Liver (tissue), 9 donors: ENCODE measurements around the gene TRPM6. TPM values are rescaled to one million over a fixed set of nuclear protein-coding genes. Genes with fewer than 3 reads are reported as not detected.

Experiments
- DNase-seq: peaks from one replicate; pipeline ENCODE4 v3.0.0-alpha.2; 2017; ENCODE audit warnings: low spot score
- H3K27ac ChIP-seq, 2 donors: one replicate each; pipeline ENCODE4 v1.7.0; 2013; ENCODE audit warnings: inconsistent platforms in 2 of 2, low read length in 2 of 2, control low read depth in 1 of 2, low read depth in 1 of 2, mild to moderate bottlenecking in 1 of 2
- H3K27me3 ChIP-seq, 4 donors: one replicate each; pipeline versions ENCODE4 v1.6.1 to v1.7.0; 2013; ENCODE audit warnings: low read length in 3 of 4, inconsistent platforms in 1 of 4, mild to moderate bottlenecking in 1 of 4, moderate library complexity in 1 of 4; ENCODE audit not compliant: control insufficient read depth in 4 of 4, insufficient read depth in 4 of 4
- H3K36me3 ChIP-seq, 4 donors: one replicate each; pipeline versions ENCODE4 v1.6.1 to v1.7.0; 2013; ENCODE audit warnings: low read length in 3 of 4, mild to moderate bottlenecking in 3 of 4, low read depth in 1 of 4, moderate library complexity in 1 of 4; ENCODE audit not compliant: control insufficient read depth in 4 of 4, insufficient read depth in 3 of 4
- H3K4me1 ChIP-seq, 4 donors: one replicate each; pipeline versions ENCODE4 v1.6.1 to v1.7.0; 2013; ENCODE audit warnings: low read length in 3 of 4, mild to moderate bottlenecking in 3 of 4, moderate library complexity in 1 of 4; ENCODE audit not compliant: control insufficient read depth in 4 of 4, insufficient read depth in 4 of 4
- H3K4me3 ChIP-seq, 3 donors: one replicate each; pipeline versions ENCODE4 v1.6.1 to v1.7.0; 2013; ENCODE audit warnings: low read length in 3 of 3, control low read depth in 1 of 3, low read depth in 1 of 3, mild to moderate bottlenecking in 1 of 3
- H3K9ac ChIP-seq, 2 donors: one replicate each; pipeline ENCODE4 v1.7.0; 2013; ENCODE audit warnings: low read length in 2 of 2, mild to moderate bottlenecking in 2 of 2, moderate library complexity in 2 of 2, control low read depth in 1 of 2, low read depth in 1 of 2
- H3K9me3 ChIP-seq, 4 donors: one replicate each; pipeline versions ENCODE4 v1.6.1 to v1.7.0; 2013; ENCODE audit warnings: low read length in 3 of 4; ENCODE audit not compliant: control insufficient read depth in 4 of 4
- EGR1 ChIP-seq, 2 donors: IDR thresholded peaks; 2 replicates each; pipeline ENCODE4 v1.6.1; 2016 to 2018; ENCODE audit warnings: antibody characterized with exemption in 2 of 2, low read depth in 2 of 2
- FOXA1 ChIP-seq: IDR thresholded peaks from 2 replicates; pipeline ENCODE4 v1.6.1; 2016; ENCODE audit warnings: antibody characterized with exemption
- FOXA2 ChIP-seq: IDR thresholded peaks from 2 replicates; pipeline ENCODE4 v1.6.1; 2016; ENCODE audit warnings: antibody characterized with exemption
- HNF4G ChIP-seq: IDR thresholded peaks from 2 replicates; pipeline ENCODE4 v1.6.1; 2016; ENCODE audit warnings: antibody characterized with exemption
- NR2F2 ChIP-seq: IDR thresholded peaks from 2 replicates; pipeline ENCODE4 v1.6.1; 2016; ENCODE audit warnings: antibody characterized with exemption
- RXRA ChIP-seq, 2 donors: IDR thresholded peaks; 2 replicates each; pipeline ENCODE4 v1.6.1; 2017 to 2018; ENCODE audit warnings: antibody characterized with exemption in 2 of 2, mild to moderate bottlenecking in 1 of 2
- TAF1 ChIP-seq: conservative IDR thresholded peaks from 2 replicates; pipeline ENCODE4 v1.6.1; 2016; ENCODE audit warnings: antibody characterized with exemption, mild to moderate bottlenecking
- YY1 ChIP-seq: IDR thresholded peaks from 2 replicates; pipeline ENCODE4 v1.6.1; 2016; ENCODE audit warnings: antibody characterized with exemption, mild to moderate bottlenecking
- WGBS: extraction: QIAGEN DNeasy Blood & Tissue Kit; methylation state at CpG from one replicate; pipeline ENCODE4 v1.1.7; 2013; 5-methylcytosine and 5-hydroxymethylcytosine counted together
- polyA plus RNA-seq, 2 donors: library from polyadenylated mRNA; stranded (reverse) in 1 of 2; unstranded in 1 of 2; fragments of 200-250 nt in 1 of 2; fragments of >200 nt in 1 of 2; fragmentation: Nextera tagmentation in 1 of 2; extraction: Ambion mirVana in 1 of 2; gene quantifications; one replicate each; pipeline versions ENCODE4 v1.2.1 to v1.2.3, GENCODE V29; 2013 to 2015
- total RNA-seq, 2 donors: library from RNA; depleted of rRNA; stranded (reverse); fragments of >200 nt; gene quantifications; one replicate each; pipeline ENCODE4 v1.2.3, GENCODE V29; 2014
- TF ChIP-seq, protein P1 (sequence below): IDR thresholded peaks from 2 replicates; pipeline ENCODE4 v1.6.1; 2016; ENCODE audit warnings: antibody characterized with exemption, mild to moderate bottlenecking
- TF ChIP-seq, protein P2 (sequence below): IDR thresholded peaks from 2 replicates; pipeline ENCODE4 v1.6.1; 2016; ENCODE audit warnings: antibody characterized with exemption
- TF ChIP-seq, protein P3 (sequence below): IDR thresholded peaks from 2 replicates; pipeline ENCODE4 v1.6.1; 2016; ENCODE audit warnings: antibody characterized with exemption
- TF ChIP-seq, protein P4 (sequence below): fragments of 150-350 bp; IDR thresholded peaks from 2 replicates; pipeline ENCODE4 v1.5.1; 2017; ENCODE audit warnings: improper control_type of control experiment, low read depth, low read length; ENCODE audit not compliant: missing input control
- TF ChIP-seq, protein P5 (sequence below): IDR thresholded peaks from 2 replicates; pipeline ENCODE4 v1.6.1; 2016; ENCODE audit warnings: antibody characterized with exemption
- donor health status: healthy.
- donor health status: healthy.
- donor health status: healthy.
- donor health status: healthy.
- donor health status: healthy.

The TRPM6 gene
- total and polyA plus RNA-seq, 4 donors: 0.05 to 0.67 (median 0.10) TPM

DNA sequence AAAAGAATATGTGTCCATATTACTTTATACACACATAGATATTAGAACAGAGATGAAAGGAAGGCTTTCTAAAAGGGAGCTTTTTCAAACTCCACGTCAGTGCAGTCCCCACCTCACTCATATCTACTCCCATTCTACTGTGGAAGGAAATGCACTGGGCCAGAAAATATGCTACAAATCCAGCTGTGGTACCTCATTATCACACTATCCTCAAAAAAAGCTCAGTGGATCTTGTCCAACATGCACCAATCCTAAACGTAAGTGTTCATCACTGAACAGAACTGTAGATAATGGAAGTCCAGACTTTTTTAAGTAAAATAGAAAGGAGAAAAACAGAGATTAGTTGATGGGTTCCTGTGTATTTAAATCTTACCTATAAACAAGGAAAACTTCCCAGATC lies 27.9 kb downstream of the TRPM6 start:
- Histone ChIP-seq H3K4me3 (no peak overlapping the region), H3K27me3 (no peaks in the 10 kb centered on the region), H3K27ac (no peak overlapping the region), H3K9me3 (no peaks in the 10 kb centered on the region), H3K36me3 (no peaks in the 10 kb centered on the region), H3K4me1 (no peaks in the 10 kb centered on the region), H3K9ac (no peak overlapping the region)
- TF ChIP-seq, protein P1, sequence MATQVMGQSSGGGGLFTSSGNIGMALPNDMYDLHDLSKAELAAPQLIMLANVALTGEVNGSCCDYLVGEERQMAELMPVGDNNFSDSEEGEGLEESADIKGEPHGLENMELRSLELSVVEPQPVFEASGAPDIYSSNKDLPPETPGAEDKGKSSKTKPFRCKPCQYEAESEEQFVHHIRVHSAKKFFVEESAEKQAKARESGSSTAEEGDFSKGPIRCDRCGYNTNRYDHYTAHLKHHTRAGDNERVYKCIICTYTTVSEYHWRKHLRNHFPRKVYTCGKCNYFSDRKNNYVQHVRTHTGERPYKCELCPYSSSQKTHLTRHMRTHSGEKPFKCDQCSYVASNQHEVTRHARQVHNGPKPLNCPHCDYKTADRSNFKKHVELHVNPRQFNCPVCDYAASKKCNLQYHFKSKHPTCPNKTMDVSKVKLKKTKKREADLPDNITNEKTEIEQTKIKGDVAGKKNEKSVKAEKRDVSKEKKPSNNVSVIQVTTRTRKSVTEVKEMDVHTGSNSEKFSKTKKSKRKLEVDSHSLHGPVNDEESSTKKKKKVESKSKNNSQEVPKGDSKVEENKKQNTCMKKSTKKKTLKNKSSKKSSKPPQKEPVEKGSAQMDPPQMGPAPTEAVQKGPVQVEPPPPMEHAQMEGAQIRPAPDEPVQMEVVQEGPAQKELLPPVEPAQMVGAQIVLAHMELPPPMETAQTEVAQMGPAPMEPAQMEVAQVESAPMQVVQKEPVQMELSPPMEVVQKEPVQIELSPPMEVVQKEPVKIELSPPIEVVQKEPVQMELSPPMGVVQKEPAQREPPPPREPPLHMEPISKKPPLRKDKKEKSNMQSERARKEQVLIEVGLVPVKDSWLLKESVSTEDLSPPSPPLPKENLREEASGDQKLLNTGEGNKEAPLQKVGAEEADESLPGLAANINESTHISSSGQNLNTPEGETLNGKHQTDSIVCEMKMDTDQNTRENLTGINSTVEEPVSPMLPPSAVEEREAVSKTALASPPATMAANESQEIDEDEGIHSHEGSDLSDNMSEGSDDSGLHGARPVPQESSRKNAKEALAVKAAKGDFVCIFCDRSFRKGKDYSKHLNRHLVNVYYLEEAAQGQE: no peak
- no peak for TF ChIP-seq FOXA2
- no peak for TF ChIP-seq TAF1
- TF ChIP-seq, protein P2, sequence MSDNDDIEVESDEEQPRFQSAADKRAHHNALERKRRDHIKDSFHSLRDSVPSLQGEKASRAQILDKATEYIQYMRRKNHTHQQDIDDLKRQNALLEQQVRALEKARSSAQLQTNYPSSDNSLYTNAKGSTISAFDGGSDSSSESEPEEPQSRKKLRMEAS: no peak
- TF ChIP-seq, protein P3, sequence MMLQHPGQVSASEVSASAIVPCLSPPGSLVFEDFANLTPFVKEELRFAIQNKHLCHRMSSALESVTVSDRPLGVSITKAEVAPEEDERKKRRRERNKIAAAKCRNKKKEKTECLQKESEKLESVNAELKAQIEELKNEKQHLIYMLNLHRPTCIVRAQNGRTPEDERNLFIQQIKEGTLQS: no peak
- TF ChIP-seq, protein P4, sequence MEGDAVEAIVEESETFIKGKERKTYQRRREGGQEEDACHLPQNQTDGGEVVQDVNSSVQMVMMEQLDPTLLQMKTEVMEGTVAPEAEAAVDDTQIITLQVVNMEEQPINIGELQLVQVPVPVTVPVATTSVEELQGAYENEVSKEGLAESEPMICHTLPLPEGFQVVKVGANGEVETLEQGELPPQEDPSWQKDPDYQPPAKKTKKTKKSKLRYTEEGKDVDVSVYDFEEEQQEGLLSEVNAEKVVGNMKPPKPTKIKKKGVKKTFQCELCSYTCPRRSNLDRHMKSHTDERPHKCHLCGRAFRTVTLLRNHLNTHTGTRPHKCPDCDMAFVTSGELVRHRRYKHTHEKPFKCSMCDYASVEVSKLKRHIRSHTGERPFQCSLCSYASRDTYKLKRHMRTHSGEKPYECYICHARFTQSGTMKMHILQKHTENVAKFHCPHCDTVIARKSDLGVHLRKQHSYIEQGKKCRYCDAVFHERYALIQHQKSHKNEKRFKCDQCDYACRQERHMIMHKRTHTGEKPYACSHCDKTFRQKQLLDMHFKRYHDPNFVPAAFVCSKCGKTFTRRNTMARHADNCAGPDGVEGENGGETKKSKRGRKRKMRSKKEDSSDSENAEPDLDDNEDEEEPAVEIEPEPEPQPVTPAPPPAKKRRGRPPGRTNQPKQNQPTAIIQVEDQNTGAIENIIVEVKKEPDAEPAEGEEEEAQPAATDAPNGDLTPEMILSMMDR: no peak
- no peak for TF ChIP-seq EGR1 (IDR thresholded peaks at IDR 0.05; ENCODE audit: low read depth in 2 of 2)
- TF ChIP-seq FOXA1: no peak
- TF ChIP-seq, protein P5, sequence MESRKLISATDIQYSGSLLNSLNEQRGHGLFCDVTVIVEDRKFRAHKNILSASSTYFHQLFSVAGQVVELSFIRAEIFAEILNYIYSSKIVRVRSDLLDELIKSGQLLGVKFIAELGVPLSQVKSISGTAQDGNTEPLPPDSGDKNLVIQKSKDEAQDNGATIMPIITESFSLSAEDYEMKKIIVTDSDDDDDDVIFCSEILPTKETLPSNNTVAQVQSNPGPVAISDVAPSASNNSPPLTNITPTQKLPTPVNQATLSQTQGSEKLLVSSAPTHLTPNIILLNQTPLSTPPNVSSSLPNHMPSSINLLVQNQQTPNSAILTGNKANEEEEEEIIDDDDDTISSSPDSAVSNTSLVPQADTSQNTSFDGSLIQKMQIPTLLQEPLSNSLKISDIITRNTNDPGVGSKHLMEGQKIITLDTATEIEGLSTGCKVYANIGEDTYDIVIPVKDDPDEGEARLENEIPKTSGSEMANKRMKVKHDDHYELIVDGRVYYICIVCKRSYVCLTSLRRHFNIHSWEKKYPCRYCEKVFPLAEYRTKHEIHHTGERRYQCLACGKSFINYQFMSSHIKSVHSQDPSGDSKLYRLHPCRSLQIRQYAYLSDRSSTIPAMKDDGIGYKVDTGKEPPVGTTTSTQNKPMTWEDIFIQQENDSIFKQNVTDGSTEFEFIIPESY: no peak
- no peak for TF ChIP-seq HNF4G
- TF ChIP-seq RXRA (IDR thresholded peaks at IDR 0.05): no peak
- no peak for TF ChIP-seq NR2F2
- no peak for DNase-seq
- WGBS: 76% methylated on average over 2 of the region's 2 CpGs

DNA sequence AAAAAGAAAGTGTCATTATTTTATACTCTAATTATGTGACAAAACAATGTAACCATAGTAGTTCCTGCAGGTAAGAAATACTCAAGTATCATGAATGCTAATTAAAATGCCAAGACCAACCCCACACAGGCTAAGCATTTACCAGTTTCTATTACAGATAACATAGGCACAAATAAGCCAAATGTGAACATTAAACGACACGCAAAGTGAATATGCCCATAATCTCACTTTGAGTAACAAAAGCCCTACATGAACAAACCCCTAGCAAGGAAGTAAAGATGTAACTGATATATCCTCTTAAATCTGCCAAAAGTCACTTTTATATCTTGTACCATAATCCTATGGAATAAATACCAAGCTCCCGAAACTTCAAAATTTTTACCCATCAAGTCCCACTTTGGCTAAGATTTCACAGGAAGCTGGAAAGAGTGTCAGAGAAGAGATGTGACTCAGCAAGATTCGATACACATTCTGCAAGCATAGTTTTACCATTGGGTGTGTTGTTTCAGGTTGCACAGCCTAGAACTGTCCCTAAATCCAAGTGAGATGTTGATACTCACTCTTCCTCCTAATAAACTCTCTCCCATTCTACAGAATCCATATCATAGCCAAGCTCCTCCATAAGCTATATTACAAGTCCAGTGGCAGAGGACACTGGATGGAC lies 28.8 kb downstream of the TRPM6 start:
- DNase-seq: no peak
- Histone ChIP-seq H3K9ac (no peak overlapping the region), H3K4me1 (no peaks in the 10 kb centered on the region), H3K27me3 (no peaks in the 10 kb centered on the region), H3K9me3 (no peaks in the 10 kb centered on the region), H3K36me3 (no peaks in the 10 kb centered on the region), H3K4me3 (no peak overlapping the region), H3K27ac (no peak overlapping the region)
- 77% methylated on average over 4 of the region's 4 CpGs for WGBS
- TF ChIP-seq, protein P5: no peak
- TF ChIP-seq, protein P3: no peak
- TF ChIP-seq RXRA (IDR thresholded peaks at IDR 0.05) (no peak), YY1 (no peak), HNF4G (no peak)
- TF ChIP-seq, protein P1: no peak
- TF ChIP-seq, protein P4: no peak
